ENCODE data around the gene ZNF280B. TPM values are rescaled to one million over a fixed set of nuclear protein-coding genes. Genes with fewer than 3 reads are reported as not detected.

ZNF280B gene
- total and polyA plus RNA-seq, 9 of the 15 experiments (the other 6 are each of a cell fraction or from before 2014, with no cell fraction given), result 7.7 to 29.9 (median 20.0) TPM

DNA sequence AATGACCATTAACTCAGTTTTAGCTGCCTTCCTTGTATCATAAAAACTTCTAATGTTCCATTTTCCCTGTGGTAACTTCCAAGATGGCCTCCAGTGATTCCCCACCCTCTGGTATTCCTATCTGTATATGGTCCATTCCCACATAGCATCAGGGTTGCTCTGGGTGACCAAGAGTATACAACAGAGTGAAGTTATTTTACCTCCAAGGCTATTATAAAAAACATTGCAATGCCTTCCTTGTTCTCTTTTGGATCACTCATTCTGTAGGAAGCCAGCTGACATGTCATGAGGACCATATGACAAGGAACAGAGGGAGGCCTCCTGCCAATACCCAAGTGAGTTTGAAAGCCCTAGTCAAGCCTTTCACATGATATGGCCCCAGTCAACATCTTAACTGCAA is 30.1 kb downstream of the ZNF280B start (continued):
- TF ChIP-seq, protein P1, sequence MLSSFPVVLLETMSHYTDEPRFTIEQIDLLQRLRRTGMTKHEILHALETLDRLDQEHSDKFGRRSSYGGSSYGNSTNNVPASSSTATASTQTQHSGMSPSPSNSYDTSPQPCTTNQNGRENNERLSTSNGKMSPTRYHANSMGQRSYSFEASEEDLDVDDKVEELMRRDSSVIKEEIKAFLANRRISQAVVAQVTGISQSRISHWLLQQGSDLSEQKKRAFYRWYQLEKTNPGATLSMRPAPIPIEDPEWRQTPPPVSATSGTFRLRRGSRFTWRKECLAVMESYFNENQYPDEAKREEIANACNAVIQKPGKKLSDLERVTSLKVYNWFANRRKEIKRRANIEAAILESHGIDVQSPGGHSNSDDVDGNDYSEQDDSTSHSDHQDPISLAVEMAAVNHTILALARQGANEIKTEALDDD (IDR thresholded peaks at IDR 0.05), result no peak
- no peak for TF ChIP-seq ZEB2 (IDR thresholded peaks at IDR 0.05)
- TF ChIP-seq ZNF778 (CRISPR knock-in tag; IDR thresholded peaks at IDR 0.05), result no peak
- TF ChIP-seq ZC3H11A (IDR thresholded peaks at IDR 0.05; ENCODE audit: low read depth, low read length), result no peak
- TF ChIP-seq, protein P2, sequence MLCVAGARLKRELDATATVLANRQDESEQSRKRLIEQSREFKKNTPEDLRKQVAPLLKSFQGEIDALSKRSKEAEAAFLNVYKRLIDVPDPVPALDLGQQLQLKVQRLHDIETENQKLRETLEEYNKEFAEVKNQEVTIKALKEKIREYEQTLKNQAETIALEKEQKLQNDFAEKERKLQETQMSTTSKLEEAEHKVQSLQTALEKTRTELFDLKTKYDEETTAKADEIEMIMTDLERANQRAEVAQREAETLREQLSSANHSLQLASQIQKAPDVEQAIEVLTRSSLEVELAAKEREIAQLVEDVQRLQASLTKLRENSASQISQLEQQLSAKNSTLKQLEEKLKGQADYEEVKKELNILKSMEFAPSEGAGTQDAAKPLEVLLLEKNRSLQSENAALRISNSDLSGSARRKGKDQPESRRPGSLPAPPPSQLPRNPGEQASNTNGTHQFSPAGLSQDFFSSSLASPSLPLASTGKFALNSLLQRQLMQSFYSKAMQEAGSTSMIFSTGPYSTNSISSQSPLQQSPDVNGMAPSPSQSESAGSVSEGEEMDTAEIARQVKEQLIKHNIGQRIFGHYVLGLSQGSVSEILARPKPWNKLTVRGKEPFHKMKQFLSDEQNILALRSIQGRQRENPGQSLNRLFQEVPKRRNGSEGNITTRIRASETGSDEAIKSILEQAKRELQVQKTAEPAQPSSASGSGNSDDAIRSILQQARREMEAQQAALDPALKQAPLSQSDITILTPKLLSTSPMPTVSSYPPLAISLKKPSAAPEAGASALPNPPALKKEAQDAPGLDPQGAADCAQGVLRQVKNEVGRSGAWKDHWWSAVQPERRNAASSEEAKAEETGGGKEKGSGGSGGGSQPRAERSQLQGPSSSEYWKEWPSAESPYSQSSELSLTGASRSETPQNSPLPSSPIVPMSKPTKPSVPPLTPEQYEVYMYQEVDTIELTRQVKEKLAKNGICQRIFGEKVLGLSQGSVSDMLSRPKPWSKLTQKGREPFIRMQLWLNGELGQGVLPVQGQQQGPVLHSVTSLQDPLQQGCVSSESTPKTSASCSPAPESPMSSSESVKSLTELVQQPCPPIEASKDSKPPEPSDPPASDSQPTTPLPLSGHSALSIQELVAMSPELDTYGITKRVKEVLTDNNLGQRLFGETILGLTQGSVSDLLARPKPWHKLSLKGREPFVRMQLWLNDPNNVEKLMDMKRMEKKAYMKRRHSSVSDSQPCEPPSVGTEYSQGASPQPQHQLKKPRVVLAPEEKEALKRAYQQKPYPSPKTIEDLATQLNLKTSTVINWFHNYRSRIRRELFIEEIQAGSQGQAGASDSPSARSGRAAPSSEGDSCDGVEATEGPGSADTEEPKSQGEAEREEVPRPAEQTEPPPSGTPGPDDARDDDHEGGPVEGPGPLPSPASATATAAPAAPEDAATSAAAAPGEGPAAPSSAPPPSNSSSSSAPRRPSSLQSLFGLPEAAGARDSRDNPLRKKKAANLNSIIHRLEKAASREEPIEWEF (CRISPR knock-in tag; IDR thresholded peaks at IDR 0.05), result no peak
- no peak for TF ChIP-seq NCOR1 (IDR thresholded peaks at IDR 0.05)
- 0 out of 2 replicates have a peak, but pooled peaks have one; percentile 29 for TF ChIP-seq ZNF766 (CRISPR knock-in tag; conservative IDR thresholded peaks at IDR 0.05)
- TF ChIP-seq, protein P3, sequence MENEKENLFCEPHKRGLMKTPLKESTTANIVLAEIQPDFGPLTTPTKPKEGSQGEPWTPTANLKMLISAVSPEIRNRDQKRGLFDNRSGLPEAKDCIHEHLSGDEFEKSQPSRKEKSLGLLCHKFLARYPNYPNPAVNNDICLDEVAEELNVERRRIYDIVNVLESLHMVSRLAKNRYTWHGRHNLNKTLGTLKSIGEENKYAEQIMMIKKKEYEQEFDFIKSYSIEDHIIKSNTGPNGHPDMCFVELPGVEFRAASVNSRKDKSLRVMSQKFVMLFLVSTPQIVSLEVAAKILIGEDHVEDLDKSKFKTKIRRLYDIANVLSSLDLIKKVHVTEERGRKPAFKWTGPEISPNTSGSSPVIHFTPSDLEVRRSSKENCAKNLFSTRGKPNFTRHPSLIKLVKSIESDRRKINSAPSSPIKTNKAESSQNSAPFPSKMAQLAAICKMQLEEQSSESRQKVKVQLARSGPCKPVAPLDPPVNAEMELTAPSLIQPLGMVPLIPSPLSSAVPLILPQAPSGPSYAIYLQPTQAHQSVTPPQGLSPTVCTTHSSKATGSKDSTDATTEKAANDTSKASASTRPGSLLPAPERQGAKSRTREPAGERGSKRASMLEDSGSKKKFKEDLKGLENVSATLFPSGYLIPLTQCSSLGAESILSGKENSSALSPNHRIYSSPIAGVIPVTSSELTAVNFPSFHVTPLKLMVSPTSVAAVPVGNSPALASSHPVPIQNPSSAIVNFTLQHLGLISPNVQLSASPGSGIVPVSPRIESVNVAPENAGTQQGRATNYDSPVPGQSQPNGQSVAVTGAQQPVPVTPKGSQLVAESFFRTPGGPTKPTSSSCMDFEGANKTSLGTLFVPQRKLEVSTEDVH (IDR thresholded peaks at IDR 0.05; ENCODE audit: low read depth, partially characterized antibody), result no peak
- TF ChIP-seq, protein P4, sequence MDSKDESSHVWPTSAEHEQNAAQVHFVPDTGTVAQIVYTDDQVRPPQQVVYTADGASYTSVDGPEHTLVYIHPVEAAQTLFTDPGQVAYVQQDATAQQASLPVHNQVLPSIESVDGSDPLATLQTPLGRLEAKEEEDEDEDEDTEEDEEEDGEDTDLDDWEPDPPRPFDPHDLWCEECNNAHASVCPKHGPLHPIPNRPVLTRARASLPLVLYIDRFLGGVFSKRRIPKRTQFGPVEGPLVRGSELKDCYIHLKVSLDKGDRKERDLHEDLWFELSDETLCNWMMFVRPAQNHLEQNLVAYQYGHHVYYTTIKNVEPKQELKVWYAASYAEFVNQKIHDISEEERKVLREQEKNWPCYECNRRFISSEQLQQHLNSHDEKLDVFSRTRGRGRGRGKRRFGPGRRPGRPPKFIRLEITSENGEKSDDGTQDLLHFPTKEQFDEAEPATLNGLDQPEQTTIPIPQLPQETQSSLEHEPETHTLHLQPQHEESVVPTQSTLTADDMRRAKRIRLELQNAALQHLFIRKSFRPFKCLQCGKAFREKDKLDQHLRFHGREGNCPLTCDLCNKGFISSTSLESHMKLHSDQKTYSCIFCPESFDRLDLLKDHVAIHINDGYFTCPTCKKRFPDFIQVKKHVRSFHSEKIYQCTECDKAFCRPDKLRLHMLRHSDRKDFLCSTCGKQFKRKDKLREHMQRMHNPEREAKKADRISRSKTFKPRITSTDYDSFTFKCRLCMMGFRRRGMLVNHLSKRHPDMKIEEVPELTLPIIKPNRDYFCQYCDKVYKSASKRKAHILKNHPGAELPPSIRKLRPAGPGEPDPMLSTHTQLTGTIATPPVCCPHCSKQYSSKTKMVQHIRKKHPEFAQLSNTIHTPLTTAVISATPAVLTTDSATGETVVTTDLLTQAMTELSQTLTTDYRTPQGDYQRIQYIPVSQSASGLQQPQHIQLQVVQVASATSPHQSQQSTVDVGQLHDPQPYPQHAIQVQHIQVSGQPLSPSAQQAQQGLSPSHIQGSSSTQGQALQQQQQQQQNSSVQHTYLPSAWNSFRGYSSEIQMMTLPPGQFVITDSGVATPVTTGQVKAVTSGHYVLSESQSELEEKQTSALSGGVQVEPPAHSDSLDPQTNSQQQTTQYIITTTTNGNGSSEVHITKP (IDR thresholded peaks at IDR 0.05; ENCODE audit: partially characterized antibody), result peak; percentile 69
- TF ChIP-seq, protein P5, sequence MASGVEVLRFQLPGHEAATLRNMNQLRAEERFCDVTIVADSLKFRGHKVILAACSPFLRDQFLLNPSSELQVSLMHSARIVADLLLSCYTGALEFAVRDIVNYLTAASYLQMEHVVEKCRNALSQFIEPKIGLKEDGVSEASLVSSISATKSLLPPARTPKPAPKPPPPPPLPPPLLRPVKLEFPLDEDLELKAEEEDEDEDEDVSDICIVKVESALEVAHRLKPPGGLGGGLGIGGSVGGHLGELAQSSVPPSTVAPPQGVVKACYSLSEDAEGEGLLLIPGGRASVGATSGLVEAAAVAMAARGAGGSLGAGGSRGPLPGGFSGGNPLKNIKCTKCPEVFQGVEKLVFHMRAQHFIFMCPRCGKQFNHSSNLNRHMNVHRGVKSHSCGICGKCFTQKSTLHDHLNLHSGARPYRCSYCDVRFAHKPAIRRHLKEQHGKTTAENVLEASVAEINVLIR (CRISPR knock-in tag; IDR thresholded peaks at IDR 0.05), result no peak
- 0 out of 2 replicates have a peak, but pooled peaks have one; percentile 64 for TF ChIP-seq GTF2F1 (IDR thresholded peaks at IDR 0.05; ENCODE audit: low read depth, low read length)
- no peak for TF ChIP-seq ZC3H4 (CRISPR knock-in tag; IDR thresholded peaks at IDR 0.05; ENCODE audit: borderline replicate concordance)
- no peak for TF ChIP-seq ZBTB1 (CRISPR knock-in tag; IDR thresholded peaks at IDR 0.05; ENCODE audit: borderline replicate concordance, low read depth)
- peak; percentile 43; the same call in 1 of the 2 replicates for TF ChIP-seq NR2C1 (IDR thresholded peaks at IDR 0.05)
- TF ChIP-seq NR2C1 (tag; IDR thresholded peaks at IDR 0.05), result no peak

Measured in K562 (cell line).